Measurements from ENCODE around the gene NR5A1.

The NR5A1 gene

GRCh38 chr9:124489222-124489621 is 18.0 kb downstream of the NR5A1 start:
- no peaks in the 10 kb centered on the region for H3K9me3 ChIP-seq (ENCODE audit: control insufficient read depth, insufficient read depth, low read length)
- no peak overlapping the region for H3K4me2 ChIP-seq (ENCODE audit: low read length)
- no peaks in the 10 kb centered on the region for H3K79me2 ChIP-seq (ENCODE audit: control insufficient read depth, low read length)
- H3K27ac ChIP-seq (ENCODE audit: low read depth, low read length), result no peak overlapping the region
- H3K27me3 ChIP-seq (ENCODE audit: control insufficient read depth, low read length), result no peaks in the 10 kb centered on the region
- no peak overlapping the region for H3K4me3 ChIP-seq (ENCODE audit: low read length)
- no peaks in the 10 kb centered on the region for H3K36me3 ChIP-seq (ENCODE audit: control insufficient read depth, low read length)
- H3K9me2 ChIP-seq (replicated peaks; ENCODE audit: control insufficient read depth, low read length), result no peaks in the 10 kb centered on the region
- H3F3A ChIP-seq (ENCODE audit: control insufficient read depth, insufficient read depth), result no peaks in the 10 kb centered on the region
- TF ChIP-seq EZH2phosphoT487 (IDR thresholded peaks at IDR 0.05; ENCODE audit: borderline replicate concordance, low read length) (no peak), CTCF (IDR thresholded peaks at IDR 0.05; ENCODE audit: low read depth, low read length, poor library complexity, severe bottlenecking) (no peak)
- no peaks in the 10 kb centered on the region for H3K4me1 ChIP-seq (ENCODE audit: control insufficient read depth, low read length)
- H4K20me1 ChIP-seq (ENCODE audit: control insufficient read depth, insufficient read depth, low read depth, low read length), result no peaks in the 10 kb centered on the region

- no peaks in the 10 kb centered on the region for H3F3A ChIP-seq (ENCODE audit: control insufficient read depth, insufficient read depth)
- H3K4me3 ChIP-seq (ENCODE audit: low read length), result no peak overlapping the region
- H4K20me1 ChIP-seq (ENCODE audit: control insufficient read depth, insufficient read depth, low read depth, low read length), result no peaks in the 10 kb centered on the region
- H3K4me2 ChIP-seq (ENCODE audit: low read length), result no peak overlapping the region
- no peaks in the 10 kb centered on the region for H3K9me3 ChIP-seq (ENCODE audit: control insufficient read depth, insufficient read depth, low read length)
- no peaks in the 10 kb centered on the region for H3K36me3 ChIP-seq (ENCODE audit: control insufficient read depth, low read length)
- no peaks in the 10 kb centered on the region for H3K4me1 ChIP-seq (ENCODE audit: control insufficient read depth, low read length)
- no peaks in the 10 kb centered on the region for H3K9me2 ChIP-seq (replicated peaks; ENCODE audit: control insufficient read depth, low read length)
- no peaks in the 10 kb centered on the region for H3K27me3 ChIP-seq (ENCODE audit: control insufficient read depth, low read length)
- H3K79me2 ChIP-seq (ENCODE audit: control insufficient read depth, low read length), result no peaks in the 10 kb centered on the region
- H3K27ac ChIP-seq (ENCODE audit: low read depth, low read length), result no peak overlapping the region
- TF ChIP-seq CTCF (IDR thresholded peaks at IDR 0.05; ENCODE audit: low read depth, low read length, poor library complexity, severe bottlenecking) (no peak), EZH2phosphoT487 (IDR thresholded peaks at IDR 0.05; ENCODE audit: borderline replicate concordance, low read length) (no peak)
Observed at GRCh38 chr9:124488641-124489210, 18.5 kb downstream of the NR5A1 start.

GRCh38 chr9:124487260-124488182 is 19.7 kb downstream of the NR5A1 start:
- Histone ChIP-seq H3K27ac (ENCODE audit: low read depth, low read length) (no peak overlapping the region), H3K4me1 (ENCODE audit: control insufficient read depth, low read length) (no peaks in the 10 kb centered on the region), H3K9me2 (replicated peaks; ENCODE audit: control insufficient read depth, low read length) (no peaks in the 10 kb centered on the region), H3F3A (ENCODE audit: control insufficient read depth, insufficient read depth) (no peaks in the 10 kb centered on the region), H3K79me2 (ENCODE audit: control insufficient read depth, low read length) (no peaks in the 10 kb centered on the region), H3K4me3 (ENCODE audit: low read length) (no peak overlapping the region), H4K20me1 (ENCODE audit: control insufficient read depth, insufficient read depth, low read depth, low read length) (no peaks in the 10 kb centered on the region), H3K4me2 (ENCODE audit: low read length) (no peak overlapping the region), H3K9me3 (ENCODE audit: control insufficient read depth, insufficient read depth, low read length) (no peaks in the 10 kb centered on the region), H3K36me3 (ENCODE audit: control insufficient read depth, low read length) (no peaks in the 10 kb centered on the region), H3K27me3 (ENCODE audit: control insufficient read depth, low read length) (no peaks in the 10 kb centered on the region)
- TF ChIP-seq CTCF (IDR thresholded peaks at IDR 0.05; ENCODE audit: low read depth, low read length, poor library complexity, severe bottlenecking), result no peak
- TF ChIP-seq EZH2phosphoT487 (IDR thresholded peaks at IDR 0.05; ENCODE audit: borderline replicate concordance, low read length), result no peak

Data from DOHH2 (cell line).